C4-2B (cell line): ENCODE measurements around the gene RNF17.

Source experiments
- CTCF ChIP-seq: fragments of 450-650 bp; conservative IDR thresholded peaks from 2 replicates; pipeline ENCODE4 v1.5.1; 2017; ENCODE audit warnings: mild to moderate bottlenecking
- ZFX ChIP-seq: fragments of 450-650 bp; IDR thresholded peaks from 2 replicates; pipeline ENCODE4 v1.6.1; 2017

GRCh38 chr13:24865163-24865953 lies 101.4 kb downstream of the RNF17 start:
- TF ChIP-seq CTCF, result peak; percentile 73
- no peak for TF ChIP-seq ZFX
